ENCODE results near the gene CTRB2.
"Not testable (repeated sequence)": the region's sequence is repeated elsewhere in the genome, so short reads cannot be mapped to it uniquely, and the experiment has no call there.

CTRB2 gene

DNA sequence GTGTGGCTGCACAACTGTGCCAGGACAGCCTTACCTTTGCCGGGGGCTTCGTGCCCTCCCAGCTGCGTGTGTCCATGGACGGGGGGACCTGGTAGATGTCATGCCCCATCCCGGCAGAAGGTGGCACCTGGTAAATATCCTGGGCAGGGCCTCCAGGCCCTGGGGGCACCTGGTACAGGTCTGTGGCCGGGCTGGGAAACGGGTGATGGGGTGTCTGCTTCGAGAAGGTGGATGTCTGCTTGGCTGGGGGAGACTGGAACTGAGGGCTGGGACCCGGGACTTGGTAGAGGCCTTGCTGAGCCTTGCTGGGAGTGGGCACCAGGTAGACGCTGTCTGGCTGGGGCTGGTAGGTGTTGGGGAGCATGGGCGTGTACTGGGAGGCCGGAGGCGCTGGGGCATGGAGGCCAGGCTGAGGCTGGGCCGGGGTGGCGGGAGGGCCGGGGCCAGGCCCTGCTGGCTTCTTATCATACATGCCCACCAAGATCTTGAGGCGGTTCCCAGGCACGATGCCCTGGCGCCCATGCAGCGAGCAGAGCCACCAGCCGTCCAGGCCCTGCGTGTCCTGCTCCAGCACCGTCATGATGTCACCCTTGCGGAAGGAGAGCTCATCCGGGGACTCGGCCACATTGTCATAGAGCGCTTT, 35.6 kb upstream of the CTRB2 start:
- DNase-seq (ENCODE audit: low read depth in 1 of 2, low spot score in 1 of 2): not testable (repeated sequence)

GRCh38 chr16:75241955-75242354, 35.0 kb upstream of the CTRB2 start:
- DNase-seq (ENCODE audit: low read depth in 1 of 2, low spot score in 1 of 2): no peak

- no peak for DNase-seq (ENCODE audit: low read depth in 1 of 2, low spot score in 1 of 2)
Observed at GRCh38 chr16:75241412-75241811, 34.5 kb upstream of the CTRB2 start.

- DNase-seq (ENCODE audit: low read depth in 1 of 2, low spot score in 1 of 2): not testable (repeated sequence)
Observed at GRCh38 chr16:75240633-75241032, 33.7 kb upstream of the CTRB2 start.

- no peak for DNase-seq (ENCODE audit: low read depth in 1 of 2, low spot score in 1 of 2)
Observed at GRCh38 chr16:75239542-75240122, 32.7 kb upstream of the CTRB2 start.

GRCh38 chr16:75238853-75239541, 32.0 kb upstream of the CTRB2 start:
- DNase-seq (ENCODE audit: low read depth in 1 of 2, low spot score in 1 of 2): no peak

- DNase-seq (ENCODE audit: low read depth in 1 of 2, low spot score in 1 of 2): no peak
Observed at GRCh38 chr16:75238132-75238852, 31.3 kb upstream of the CTRB2 start.

GRCh38 chr16:75237398-75238131, 30.6 kb upstream of the CTRB2 start:
- DNase-seq (ENCODE audit: low read depth in 1 of 2, low spot score in 1 of 2): no peak

- no peak for DNase-seq (ENCODE audit: low read depth in 1 of 2, low spot score in 1 of 2)
Observed at GRCh38 chr16:75236736-75237397, 29.9 kb upstream of the CTRB2 start.

GRCh38 chr16:75236232-75236631, 29.3 kb upstream of the CTRB2 start:
- DNase-seq (ENCODE audit: low read depth in 1 of 2, low spot score in 1 of 2): no peak

DNA sequence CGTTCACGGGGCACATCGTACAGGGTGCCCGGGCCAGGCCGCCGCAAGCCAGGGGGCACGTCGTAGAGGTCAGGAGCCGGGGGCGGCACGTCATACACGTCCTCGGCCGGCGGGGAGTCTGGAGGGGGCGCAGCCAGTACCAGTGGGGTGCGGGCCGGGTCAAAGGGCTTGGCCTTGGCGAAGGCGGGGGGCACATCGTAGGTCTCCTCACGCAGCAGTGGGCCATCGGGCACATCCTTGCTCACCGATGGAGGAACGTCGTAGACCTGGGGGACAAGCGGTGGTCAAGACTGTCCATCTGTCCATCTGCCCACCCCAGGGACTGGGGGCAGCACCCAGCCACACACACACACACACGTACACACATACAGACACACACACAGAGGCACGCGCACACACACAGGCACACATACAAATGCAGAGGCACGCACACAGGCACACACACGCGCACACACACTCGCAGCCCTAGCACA, 28.8 kb upstream of the CTRB2 start:
- DNase-seq (ENCODE audit: low read depth in 1 of 2, low spot score in 1 of 2): no peak

DNA sequence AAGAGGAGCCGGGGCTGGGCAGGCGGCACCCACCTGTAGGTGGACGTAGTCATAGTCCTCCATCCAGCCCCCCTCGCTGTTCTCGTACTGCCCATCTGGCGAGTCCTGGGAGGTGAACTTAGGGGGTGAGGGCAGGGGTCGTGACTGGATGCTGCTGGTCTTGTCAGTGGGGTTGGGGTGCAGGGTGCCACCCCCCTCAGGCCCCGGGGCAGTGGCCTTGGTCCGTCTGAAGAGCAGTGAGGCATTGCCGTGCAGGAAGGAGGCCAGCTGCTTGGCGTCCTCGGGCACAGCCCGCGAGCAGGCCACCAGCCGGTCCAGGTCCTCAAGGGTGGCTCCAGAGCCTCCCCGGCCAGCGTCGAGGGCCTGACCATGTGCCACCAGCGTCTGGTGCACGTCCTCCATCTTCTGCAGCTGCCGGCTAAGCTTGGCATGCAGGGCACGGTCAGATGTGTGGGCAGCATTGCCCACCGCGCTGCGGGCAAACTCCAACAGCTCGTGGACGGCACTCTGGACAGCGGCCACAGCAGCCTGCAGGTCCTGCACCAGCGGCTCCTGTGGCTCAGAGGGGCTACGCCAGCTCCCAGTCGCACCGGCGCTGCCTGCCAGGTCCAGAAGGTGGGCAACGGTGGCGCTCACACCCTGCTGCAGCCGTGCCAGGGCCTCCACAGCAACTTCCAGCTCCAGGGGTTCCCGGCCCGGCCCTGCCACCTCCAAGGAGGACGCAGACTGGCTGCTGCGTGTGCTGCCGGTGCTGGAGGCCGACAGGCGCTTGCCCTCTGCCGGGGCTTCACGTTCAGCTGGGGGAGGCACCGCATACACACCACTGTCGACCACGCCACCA, 28.1 kb upstream of the CTRB2 start:
- DNase-seq (ENCODE audit: low read depth in 1 of 2, low spot score in 1 of 2): no peak

GRCh38 chr16:75233611-75233938, 26.6 kb upstream of the CTRB2 start:
- DNase-seq (ENCODE audit: low read depth in 1 of 2, low spot score in 1 of 2): no peak

GRCh38 chr16:75231570-75231969, 24.6 kb upstream of the CTRB2 start:
- no peak for DNase-seq (ENCODE audit: low read depth in 1 of 2, low spot score in 1 of 2)

- no peak for DNase-seq (ENCODE audit: low read depth in 1 of 2, low spot score in 1 of 2)
Observed at GRCh38 chr16:75230471-75231110, 23.6 kb upstream of the CTRB2 start.

DNA sequence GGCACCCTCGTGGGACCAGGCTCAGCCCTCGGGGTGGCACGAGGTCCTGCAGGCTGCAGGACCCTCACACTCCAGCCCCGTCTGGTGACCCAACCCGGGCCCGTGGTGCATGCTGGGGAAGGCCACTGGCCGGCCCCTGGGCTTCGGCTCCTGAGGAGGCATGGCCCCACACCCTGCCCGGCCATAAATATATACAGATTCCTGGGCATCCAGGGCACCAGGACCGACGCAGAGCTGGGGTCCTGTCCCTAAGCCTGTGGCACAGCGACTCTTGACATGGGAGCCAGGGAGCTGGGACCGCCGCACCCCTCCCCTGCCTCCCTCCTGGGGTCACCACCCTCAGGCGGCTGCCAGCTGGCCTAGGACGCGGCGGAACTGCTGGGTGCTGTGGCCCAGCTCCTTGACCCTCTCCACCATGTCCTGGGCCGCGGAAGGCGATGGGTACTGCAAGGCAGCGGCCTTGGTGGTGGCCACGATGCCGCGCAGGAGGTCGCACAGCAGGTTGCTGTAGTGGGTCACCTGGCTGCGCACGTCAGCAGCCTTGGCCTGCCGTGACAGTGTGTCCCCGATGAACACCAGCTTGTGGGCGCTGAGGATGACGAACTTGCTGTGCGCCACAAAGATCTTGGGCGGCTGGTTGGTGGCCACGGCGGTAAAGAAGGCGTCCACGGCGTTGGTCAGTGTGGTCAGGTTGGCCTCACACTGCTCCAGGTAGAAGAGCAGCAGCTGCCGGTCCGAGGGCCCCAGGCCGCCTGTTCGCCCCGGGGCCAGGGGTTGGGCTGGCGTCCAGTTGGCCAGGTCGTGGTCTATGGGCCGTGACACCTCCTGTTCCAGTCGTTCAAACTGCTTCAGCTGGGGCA, 22.4 kb upstream of the CTRB2 start:
- no peak for DNase-seq (ENCODE audit: low read depth in 1 of 2, low spot score in 1 of 2)

DNA sequence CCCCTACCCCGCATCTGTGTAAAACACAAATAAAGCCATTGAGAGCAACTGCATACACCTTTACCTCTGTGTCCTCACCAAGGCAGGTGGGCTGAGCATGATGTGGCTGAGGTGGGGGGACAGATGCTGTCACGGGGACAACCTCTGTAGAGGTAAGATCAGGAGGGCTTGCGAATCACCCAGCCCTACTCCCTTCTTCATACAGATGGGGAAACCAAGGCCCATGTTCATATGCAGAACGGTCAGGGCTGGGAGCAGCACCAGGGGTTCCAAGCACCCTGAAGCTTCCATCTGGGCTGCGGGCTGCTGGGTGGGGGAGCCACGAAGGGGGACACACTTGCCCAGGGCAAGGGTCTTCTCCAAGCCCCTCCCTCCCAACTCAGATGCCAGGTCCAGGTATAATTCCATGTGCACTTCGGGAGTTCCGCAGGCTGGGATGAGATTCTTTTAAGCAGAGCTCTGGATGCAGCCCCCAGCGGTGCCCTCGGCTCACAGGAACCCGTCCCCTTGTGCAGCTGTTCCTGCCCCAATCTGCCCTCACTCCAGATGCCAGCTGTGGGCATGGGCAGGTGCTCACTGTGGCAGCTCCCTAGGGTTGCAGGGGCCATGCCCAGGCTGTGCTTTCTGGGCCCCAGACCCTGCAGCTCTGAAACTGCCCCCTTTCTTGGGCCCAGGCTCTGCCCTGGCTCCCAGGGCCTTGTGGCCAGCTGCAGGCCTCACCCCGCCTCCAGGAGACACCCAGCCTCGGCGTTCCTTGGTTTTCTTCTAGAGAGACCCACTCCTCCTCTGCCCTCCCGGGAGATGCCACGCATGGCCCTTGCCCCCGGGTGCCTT, 21.4 kb upstream of the CTRB2 start:
- no peak for DNase-seq (ENCODE audit: low read depth in 1 of 2, low spot score in 1 of 2)

Measured in activated T-helper 1 cell treated with anti-CD3 and anti-CD28 coated beads, Interleukin-2, amount 50 U/mL, for 16 hours (primary cell).